Endothelial cell (in vitro differentiated cells): ENCODE measurements around the gene RPTOR. TPM values are rescaled to one million over a fixed set of nuclear protein-coding genes. Genes with fewer than 3 reads are reported as not detected.
A peak's percentile ranks its signal among the peaks of the same experiment; 100 is the strongest.

Source experiments
- DNase-seq: peaks from one replicate; pipeline ENCODE4 v3.0.0; 2021; ENCODE audit warnings: low spot score
- H3K27ac Mint-ChIP-seq: one replicate; pipeline ENCODE4 v1.8.0; 2021; ENCODE audit warnings: mixed read lengths, inconsistent platforms; ENCODE audit not compliant: unreplicated experiment
- H3K27me3 Mint-ChIP-seq: one replicate; pipeline ENCODE4 v1.8.0; 2021; ENCODE audit warnings: mild to moderate bottlenecking, moderate library complexity, mixed read lengths, inconsistent platforms; ENCODE audit not compliant: unreplicated experiment
- H3K36me3 Mint-ChIP-seq: one replicate; pipeline ENCODE4 v1.8.0; 2021; ENCODE audit warnings: mild to moderate bottlenecking, low read depth, mixed read lengths, inconsistent platforms; ENCODE audit not compliant: unreplicated experiment
- H3K4me1 Mint-ChIP-seq: one replicate; pipeline ENCODE4 v1.8.0; 2021; ENCODE audit warnings: mild to moderate bottlenecking, mixed read lengths, inconsistent platforms; ENCODE audit not compliant: unreplicated experiment
- H3K4me3 Mint-ChIP-seq: one replicate; pipeline ENCODE4 v1.8.0; 2021; ENCODE audit warnings: mild to moderate bottlenecking, mixed read lengths, inconsistent platforms; ENCODE audit not compliant: unreplicated experiment
- H3K9me3 Mint-ChIP-seq: one replicate; pipeline ENCODE4 v1.8.0; 2021; ENCODE audit warnings: mixed read lengths, inconsistent platforms; ENCODE audit not compliant: unreplicated experiment
- total RNA-seq: library from RNA; stranded (reverse); fragmentation: NEBNext Ultra II Directional; extraction: Animal tissue kit (Norgen Biotek cat#: 25700); gene quantifications from one replicate; pipeline ENCODE4 v1.2.1, GENCODE V29; 2021; ENCODE audit not compliant: unreplicated experiment
- TF ChIP-seq, protein P1 (sequence below): fragments of 200-600 bp; sonication (generic); IDR thresholded peaks from one replicate; pipeline ENCODE4 v1.5.0; 2021; ENCODE audit warnings: antibody characterized with exemption; ENCODE audit not compliant: unreplicated experiment

The RPTOR gene
- total RNA-seq, 1 donor from 2014 or later = 36.7 TPM

DNA sequence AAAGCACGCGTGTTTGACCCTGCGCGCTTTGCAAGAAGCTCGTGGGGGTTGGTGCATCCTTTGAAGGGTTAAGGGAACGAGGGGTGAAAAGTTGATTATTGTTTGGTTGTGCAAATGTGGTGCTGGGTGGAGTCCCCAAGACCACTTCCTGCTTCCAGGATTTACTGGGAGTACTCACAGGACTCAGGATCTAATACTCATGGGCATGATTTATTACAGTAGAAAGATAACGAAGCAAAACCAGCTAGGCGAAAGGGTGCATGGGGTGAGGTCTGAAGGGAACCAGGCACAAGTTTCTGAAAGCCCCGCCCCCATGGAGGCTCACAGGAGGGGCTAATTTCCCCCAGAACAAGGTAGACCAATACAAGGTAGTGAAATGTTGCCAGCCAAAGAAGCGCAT, 58.8 kb downstream of the RPTOR start:
- Mint-ChIP-seq H3K4me1 (peaks cover 20% of the 10 kb centered on the region), H3K27ac (no peak overlapping the region), H3K9me3 (no peaks in the 10 kb centered on the region), H3K27me3 (no peaks in the 10 kb centered on the region), H3K4me3 (no peak overlapping the region), H3K36me3 (peaks cover 14% of the 10 kb centered on the region)
- TF ChIP-seq, protein P1, sequence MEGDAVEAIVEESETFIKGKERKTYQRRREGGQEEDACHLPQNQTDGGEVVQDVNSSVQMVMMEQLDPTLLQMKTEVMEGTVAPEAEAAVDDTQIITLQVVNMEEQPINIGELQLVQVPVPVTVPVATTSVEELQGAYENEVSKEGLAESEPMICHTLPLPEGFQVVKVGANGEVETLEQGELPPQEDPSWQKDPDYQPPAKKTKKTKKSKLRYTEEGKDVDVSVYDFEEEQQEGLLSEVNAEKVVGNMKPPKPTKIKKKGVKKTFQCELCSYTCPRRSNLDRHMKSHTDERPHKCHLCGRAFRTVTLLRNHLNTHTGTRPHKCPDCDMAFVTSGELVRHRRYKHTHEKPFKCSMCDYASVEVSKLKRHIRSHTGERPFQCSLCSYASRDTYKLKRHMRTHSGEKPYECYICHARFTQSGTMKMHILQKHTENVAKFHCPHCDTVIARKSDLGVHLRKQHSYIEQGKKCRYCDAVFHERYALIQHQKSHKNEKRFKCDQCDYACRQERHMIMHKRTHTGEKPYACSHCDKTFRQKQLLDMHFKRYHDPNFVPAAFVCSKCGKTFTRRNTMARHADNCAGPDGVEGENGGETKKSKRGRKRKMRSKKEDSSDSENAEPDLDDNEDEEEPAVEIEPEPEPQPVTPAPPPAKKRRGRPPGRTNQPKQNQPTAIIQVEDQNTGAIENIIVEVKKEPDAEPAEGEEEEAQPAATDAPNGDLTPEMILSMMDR = no peak
- no peak for DNase-seq

DNA sequence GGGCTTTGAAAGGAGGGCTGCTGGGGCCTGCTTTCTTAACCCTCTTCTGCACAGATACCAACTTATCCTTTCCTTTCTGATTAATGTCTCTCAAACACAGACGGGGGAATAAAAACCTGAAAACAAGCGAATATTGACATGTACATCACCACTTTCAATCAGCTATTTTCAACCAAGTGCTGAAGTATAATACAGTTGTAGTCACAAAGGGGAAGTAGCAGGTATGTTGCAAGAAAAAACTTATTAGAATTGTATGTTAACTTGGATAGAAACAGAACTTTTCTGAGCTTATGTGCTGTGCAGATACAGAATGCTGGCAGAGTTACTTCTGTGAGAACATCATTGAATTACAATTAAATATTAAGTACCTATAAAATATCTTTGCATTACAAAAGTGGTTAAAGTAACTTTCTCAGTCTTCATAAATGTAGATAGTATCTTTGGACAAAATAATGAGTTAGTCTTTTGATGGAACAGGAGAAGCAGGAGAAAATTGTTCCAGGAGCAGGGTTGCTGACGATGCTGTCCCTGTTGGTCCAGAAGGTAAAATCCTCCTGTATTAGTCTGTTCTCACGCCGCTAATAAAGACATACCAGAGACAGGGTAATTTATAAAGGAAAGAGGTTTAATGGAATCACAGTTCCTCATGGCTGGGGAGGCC, 59.5 kb downstream of the RPTOR start:
- Mint-ChIP-seq H3K4me3 (no peak overlapping the region), H3K9me3 (no peaks in the 10 kb centered on the region), H3K4me1 (peaks cover 23% of the 10 kb centered on the region), H3K27me3 (peaks cover 1% of the 10 kb centered on the region), H3K36me3 (peaks cover 14% of the 10 kb centered on the region), H3K27ac (no peak overlapping the region)
- no peak for DNase-seq
- TF ChIP-seq, protein P1 = no peak

DNA sequence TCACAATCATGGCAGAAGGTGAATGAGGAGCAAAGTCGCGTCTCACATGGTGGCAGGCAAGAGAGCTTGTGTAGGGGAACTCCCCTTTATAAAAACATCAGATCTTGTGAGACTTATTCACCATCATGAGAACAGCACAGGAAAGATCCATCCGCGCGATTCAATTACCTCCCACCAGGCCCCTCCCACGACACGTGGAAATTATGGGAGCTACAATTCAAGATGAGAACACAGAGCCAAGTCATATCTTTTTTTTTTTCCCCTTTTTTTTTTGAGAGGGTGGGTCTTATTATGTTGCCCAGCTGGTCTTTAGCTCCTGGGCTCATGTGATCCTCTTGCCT, 60.0 kb downstream of the RPTOR start:
- H3K27ac Mint-ChIP-seq = peak overlapping the region; percentile 83

DNA sequence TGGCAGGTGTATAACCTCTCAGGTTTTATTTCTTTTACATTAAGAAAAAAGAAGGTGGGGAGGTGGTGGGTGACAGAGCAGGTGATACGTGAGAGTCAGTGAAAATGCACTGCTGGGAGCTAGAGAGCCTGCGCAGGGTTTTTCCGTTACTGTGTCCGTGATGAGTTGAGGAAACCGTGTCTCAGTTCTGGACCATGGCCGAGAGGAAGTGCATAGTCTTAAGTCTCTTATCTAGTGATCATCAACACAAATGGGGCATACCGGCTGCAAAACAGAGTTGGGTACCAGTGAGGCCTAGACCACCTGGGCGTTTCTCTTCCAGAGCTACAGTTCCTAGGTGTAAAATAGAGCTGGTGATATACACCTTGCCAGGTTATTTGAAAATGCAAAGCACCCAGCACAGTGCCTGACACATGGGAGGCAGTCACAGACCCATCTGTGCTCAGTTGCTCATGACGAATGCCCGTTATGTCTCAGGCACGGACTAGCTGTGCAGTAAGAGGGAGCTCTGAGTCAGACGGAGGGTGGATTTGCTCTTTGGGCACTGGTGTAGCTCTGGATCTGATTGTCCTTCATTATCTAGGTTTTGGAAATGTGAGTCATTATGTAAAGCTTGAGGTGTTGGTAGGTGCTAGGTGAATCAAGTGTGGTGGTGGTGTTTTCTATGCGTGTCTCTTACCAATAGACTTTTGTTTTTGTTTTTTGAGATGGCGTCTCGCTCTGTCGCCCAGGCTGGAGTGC, 60.9 kb downstream of the RPTOR start:
- peaks cover 11% of the 10 kb centered on the region for H3K4me1 Mint-ChIP-seq
- H3K36me3 Mint-ChIP-seq = peaks cover 11% of the 10 kb centered on the region
- no peak overlapping the region for H3K27ac Mint-ChIP-seq
- peaks cover 3% of the 10 kb centered on the region for H3K27me3 Mint-ChIP-seq
- no peak overlapping the region for H3K4me3 Mint-ChIP-seq
- TF ChIP-seq, protein P1 = no peak
- H3K9me3 Mint-ChIP-seq = no peaks in the 10 kb centered on the region
- DNase-seq = no peak

More for the DNA sequence above, 60.0 kb downstream of the RPTOR start:
- peaks cover 20% of the 10 kb centered on the region for H3K4me1 Mint-ChIP-seq
- no peak overlapping the region for H3K4me3 Mint-ChIP-seq
- no peak for DNase-seq
- H3K27me3 Mint-ChIP-seq = peaks cover 1% of the 10 kb centered on the region
- TF ChIP-seq, protein P1 = no peak
- no peaks in the 10 kb centered on the region for H3K9me3 Mint-ChIP-seq
- H3K36me3 Mint-ChIP-seq = peaks cover 11% of the 10 kb centered on the region

DNA sequence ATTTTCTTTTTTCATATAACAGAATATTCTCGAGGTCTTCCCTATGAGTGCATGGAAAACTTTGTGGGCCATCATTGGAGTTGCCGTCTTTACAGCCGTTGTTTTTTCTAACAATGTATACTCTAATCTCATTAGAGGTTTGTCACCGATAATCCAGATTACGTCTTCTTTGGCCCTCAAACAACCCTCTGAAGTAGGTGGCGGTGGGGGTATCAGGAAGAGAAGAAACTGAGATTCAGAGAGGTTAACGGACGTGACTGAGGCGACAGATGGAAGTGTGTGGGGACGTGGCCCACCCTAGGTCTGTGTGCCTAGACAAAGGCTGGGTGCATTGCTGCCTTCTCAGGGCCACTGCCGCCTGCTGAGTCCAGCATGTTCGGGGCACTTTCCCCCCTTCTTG, 63.7 kb downstream of the RPTOR start:
- no peak for DNase-seq
- TF ChIP-seq, protein P1 = no peak
- Mint-ChIP-seq H3K27ac (no peak overlapping the region), H3K27me3 (peaks cover 3% of the 10 kb centered on the region), H3K9me3 (no peaks in the 10 kb centered on the region), H3K36me3 (peaks cover 4% of the 10 kb centered on the region), H3K4me1 (peaks cover 4% of the 10 kb centered on the region), H3K4me3 (no peak overlapping the region)
